Measurements from ENCODE around the gene DEGS2.

The DEGS2 gene

DNA sequence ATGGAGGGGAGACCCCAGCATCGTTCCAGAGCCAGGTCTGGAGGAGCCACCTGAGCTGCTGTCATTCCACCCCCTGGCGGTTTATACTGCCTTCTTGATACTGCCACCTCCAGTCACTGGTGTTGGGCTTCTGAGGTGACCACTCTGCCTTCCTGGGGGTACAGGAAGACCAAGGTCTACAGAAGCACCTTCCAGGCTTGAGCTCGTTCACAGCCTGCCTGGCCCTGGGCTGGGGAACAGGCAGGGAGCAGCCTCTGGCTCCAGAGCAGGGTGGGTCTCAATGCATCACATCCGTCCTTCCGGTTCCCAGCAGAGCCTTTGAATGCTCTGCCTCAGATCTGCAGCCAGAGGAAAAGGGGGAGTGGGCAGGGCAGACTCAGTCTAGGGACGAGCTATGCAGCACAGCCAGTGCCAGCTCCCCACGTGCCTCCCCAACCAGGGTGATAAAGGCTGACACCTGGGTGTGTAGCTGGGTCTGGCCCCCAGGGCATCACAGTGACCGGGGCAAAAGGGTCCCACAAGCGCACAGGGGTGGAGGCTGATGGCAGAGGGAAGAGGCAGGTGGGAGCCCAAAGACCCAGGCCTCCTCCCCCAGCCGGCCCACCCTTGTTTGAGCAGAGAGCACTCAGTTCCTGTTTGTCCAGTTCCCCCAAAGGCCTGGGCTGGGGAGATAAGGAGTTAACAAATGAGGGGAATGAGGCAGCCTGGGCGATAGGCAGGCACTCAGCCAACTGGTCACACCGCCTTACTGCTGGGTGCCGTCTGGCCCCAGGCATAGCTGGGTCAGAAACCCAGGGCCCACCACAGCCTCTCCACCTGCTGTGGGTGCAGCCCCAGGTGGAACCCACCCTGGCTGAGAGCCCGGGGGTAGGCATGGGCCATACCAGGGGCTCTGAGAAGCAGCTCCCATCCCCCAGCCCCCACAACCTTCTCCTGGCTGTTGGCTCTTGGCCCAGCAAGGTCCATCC, 17.1 kb downstream of the DEGS2 start:
- TF ChIP-seq, protein P1, sequence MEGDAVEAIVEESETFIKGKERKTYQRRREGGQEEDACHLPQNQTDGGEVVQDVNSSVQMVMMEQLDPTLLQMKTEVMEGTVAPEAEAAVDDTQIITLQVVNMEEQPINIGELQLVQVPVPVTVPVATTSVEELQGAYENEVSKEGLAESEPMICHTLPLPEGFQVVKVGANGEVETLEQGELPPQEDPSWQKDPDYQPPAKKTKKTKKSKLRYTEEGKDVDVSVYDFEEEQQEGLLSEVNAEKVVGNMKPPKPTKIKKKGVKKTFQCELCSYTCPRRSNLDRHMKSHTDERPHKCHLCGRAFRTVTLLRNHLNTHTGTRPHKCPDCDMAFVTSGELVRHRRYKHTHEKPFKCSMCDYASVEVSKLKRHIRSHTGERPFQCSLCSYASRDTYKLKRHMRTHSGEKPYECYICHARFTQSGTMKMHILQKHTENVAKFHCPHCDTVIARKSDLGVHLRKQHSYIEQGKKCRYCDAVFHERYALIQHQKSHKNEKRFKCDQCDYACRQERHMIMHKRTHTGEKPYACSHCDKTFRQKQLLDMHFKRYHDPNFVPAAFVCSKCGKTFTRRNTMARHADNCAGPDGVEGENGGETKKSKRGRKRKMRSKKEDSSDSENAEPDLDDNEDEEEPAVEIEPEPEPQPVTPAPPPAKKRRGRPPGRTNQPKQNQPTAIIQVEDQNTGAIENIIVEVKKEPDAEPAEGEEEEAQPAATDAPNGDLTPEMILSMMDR (IDR thresholded peaks at IDR 0.05; ENCODE audit: insufficient read depth, low read length, missing control alignments), result no peak
- POLR2A ChIA-PET, result no interaction called here
- H3K4me3 ChIP-seq (ENCODE audit: low read depth, low read length), result no peak overlapping the region
- no peak for DNase-seq (ENCODE audit: low read depth, low spot score)
- CTCF ChIA-PET, result interaction anchor here (0.6 to 1.4 kb wide), 5 partner anchors 10 to 163 kb away, joined by 3 to 8 read pairs (median 3); no protein-coding TSS in a partner anchor

- DNase-seq (ENCODE audit: low read depth, low spot score), result no peak
- ChIA-PET POLR2A (no interaction called here), CTCF (interaction anchor here (1.0 to 1.4 kb wide), 2 partner anchors 10 to 33 kb away, joined by 3 to 5 read pairs; no protein-coding TSS in a partner anchor)
- no peak overlapping the region for H3K4me3 ChIP-seq (ENCODE audit: low read depth, low read length)
- TF ChIP-seq, protein P1 (IDR thresholded peaks at IDR 0.05; ENCODE audit: insufficient read depth, low read length, missing control alignments), result no peak
These were observed 18.3 kb downstream of the DEGS2 start for GRCh38 chr14:100141098-100141497.

DNA sequence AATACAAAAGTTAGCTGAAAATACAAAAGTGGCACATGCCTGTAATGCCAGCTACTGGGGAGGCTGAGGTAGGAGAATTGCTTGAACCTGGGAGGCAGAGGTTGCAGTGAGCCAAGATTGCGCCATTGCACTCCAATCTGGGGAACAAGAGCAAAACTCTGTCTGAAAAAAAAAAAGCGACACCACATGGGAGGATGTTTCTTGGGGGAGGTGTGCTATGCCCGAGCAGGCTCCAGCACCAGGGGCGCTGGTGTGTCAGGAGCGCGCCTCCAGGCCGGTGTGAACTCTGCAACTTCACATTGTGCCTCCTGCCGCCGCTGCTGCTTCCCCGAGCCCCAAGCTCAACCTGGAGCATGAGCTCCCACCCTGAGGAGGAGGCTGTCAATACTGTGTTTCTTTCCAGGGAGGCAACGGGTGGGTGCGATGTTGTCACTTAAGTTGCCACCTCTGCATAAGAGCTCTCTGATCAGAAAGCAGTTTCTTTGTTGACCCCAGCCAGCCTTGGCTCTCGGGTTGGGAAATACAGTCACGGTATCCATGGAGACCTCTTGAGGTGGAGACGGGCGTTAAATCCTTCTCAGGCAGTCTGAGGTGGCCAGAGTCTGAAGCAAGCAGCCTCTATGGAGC, 18.9 kb downstream of the DEGS2 start:
- TF ChIP-seq, protein P1 (IDR thresholded peaks at IDR 0.05; ENCODE audit: insufficient read depth, low read length, missing control alignments), result peak; percentile 49
- H3K4me3 ChIP-seq (ENCODE audit: low read depth, low read length), result no peak overlapping the region
- no peak for DNase-seq (ENCODE audit: low read depth, low spot score)
- CTCF ChIA-PET, result interaction anchor here (0.8 to 1.4 kb wide), 2 partner anchors 17 to 32 kb away, joined by 3 to 5 read pairs; no protein-coding TSS in a partner anchor
- POLR2A ChIA-PET, result no interaction called here

DNA sequence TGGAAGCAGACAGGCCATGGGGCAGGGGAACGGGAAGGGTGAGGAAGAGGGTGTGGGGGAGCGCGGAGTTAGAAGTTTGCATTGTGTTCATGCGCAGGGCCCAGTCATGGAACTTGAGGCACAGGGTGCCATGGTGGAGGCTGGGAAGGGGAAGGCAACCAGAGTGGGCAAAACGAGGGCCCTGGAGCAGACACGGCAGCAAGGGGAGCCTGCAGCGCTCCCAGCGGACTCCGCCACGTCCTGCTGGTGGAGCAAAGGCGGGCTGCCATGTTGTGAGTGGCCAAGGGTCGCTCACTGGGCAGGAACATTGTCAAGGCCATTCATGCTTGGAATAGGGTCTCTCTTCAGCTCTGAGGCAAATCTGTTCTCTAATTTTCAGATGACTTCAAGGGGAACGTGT, 20.5 kb downstream of the DEGS2 start:
- CTCF ChIA-PET, result interaction anchor here (1.0 to 1.3 kb wide), 2 partner anchors 156 to 157 kb away, joined by 3 read pairs; no protein-coding TSS in a partner anchor
- POLR2A ChIA-PET, result no interaction called here
- no peak for DNase-seq (ENCODE audit: low read depth, low spot score)
- H3K4me3 ChIP-seq (ENCODE audit: low read depth, low read length), result no peak overlapping the region
- TF ChIP-seq, protein P1 (IDR thresholded peaks at IDR 0.05; ENCODE audit: insufficient read depth, low read length, missing control alignments), result no peak

DNA sequence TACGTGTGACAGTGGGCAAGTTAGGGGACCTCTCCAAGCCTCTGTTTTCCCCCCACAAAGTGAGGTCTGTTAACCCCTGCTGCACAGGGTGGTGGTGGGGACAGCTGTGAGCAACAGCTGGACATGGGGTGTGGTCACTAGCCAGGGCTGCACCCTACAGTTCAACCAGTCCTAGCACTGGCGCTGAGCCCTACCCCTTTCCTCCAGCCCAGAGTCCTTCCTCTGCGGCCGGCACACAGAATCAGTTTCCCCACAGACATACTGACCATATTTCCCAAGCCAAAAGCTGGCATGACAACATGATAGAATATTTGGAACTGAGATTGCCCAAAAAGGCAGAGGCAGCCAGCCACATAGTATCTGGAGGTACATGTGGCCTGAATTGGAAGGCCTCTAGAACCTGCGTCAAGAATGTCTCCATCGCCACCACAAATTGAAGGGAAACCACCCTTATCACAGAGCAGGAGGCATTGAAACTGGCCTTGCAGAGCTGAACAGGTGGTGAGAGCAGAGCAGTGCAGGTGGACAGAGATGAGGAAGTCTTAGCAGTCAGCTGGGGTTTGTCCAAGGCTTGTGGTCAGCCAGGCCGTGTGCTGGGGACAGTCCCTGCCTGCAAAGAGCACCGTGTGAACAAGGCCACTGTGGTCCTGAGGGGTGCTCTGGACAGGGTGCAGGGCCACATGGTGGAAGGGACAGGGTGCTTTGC, 21.2 kb downstream of the DEGS2 start:
- TF ChIP-seq, protein P1 (IDR thresholded peaks at IDR 0.05; ENCODE audit: insufficient read depth, low read length, missing control alignments), result no peak
- ChIA-PET CTCF (interaction anchor here (1.0 to 1.3 kb wide), 2 partner anchors 155 to 157 kb away, joined by 3 read pairs; no protein-coding TSS in a partner anchor), POLR2A (no interaction called here)
- H3K4me3 ChIP-seq (ENCODE audit: low read depth, low read length), result no peak overlapping the region
- DNase-seq (ENCODE audit: low read depth, low spot score), result no peak
